ENCODE results near the gene SLC6A20. TPM values are rescaled to one million over a fixed set of nuclear protein-coding genes. Genes with fewer than 3 reads are reported as not detected.
"Not testable (repeated sequence)": the region's sequence is repeated elsewhere in the genome, so short reads cannot be mapped to it uniquely, and the experiment has no call there.

Gene SLC6A20
- total RNA-seq, 1 donor from 2014 or later, result 0.75 TPM

DNA sequence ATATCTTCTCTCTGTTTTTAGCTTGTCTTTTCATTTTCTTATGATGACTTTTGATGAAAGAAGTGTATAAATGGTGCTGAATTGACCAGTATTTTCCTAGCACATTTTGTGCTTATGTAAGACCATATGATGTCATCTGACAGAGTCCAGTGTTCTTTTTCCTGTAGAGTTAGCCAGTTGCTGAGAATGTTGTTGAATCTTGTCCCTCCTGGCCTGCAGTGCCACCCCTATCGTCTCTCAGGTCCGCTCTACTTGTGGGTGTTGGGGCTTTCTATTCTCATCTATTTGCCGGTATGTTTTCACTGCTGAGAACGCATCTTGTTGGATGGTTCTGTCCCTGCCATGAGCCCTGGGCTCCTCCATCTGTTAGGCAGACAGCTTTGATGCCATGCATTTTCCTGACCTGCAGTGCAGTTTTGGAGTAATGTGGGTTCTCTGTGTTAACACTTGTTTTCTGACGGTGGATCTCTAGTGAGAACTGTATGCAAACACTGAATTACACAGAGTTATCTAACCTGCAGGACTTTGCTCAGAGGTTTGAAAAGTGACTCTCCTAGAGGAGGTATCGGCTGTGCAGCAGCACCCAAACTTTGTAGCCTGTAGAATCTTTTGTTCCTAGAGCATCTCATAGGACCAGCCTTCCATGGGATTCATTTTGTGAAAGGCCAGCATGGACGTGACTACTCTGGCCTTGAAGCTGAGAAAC, 44.6 kb downstream of the SLC6A20 start:
- Histone ChIP-seq H3K4me3 (ENCODE audit: low read depth, low read length) (no peak overlapping the region), H3K27me3 (ENCODE audit: control insufficient read depth, insufficient read depth, low read length) (no peaks in the 10 kb centered on the region), H3K36me3 (ENCODE audit: control insufficient read depth, insufficient read depth, low read length) (no peaks in the 10 kb centered on the region)
- TF ChIP-seq, protein P1, sequence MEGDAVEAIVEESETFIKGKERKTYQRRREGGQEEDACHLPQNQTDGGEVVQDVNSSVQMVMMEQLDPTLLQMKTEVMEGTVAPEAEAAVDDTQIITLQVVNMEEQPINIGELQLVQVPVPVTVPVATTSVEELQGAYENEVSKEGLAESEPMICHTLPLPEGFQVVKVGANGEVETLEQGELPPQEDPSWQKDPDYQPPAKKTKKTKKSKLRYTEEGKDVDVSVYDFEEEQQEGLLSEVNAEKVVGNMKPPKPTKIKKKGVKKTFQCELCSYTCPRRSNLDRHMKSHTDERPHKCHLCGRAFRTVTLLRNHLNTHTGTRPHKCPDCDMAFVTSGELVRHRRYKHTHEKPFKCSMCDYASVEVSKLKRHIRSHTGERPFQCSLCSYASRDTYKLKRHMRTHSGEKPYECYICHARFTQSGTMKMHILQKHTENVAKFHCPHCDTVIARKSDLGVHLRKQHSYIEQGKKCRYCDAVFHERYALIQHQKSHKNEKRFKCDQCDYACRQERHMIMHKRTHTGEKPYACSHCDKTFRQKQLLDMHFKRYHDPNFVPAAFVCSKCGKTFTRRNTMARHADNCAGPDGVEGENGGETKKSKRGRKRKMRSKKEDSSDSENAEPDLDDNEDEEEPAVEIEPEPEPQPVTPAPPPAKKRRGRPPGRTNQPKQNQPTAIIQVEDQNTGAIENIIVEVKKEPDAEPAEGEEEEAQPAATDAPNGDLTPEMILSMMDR (IDR thresholded peaks at IDR 0.05; ENCODE audit: insufficient read depth, low read length, poor library complexity, severe bottlenecking), result no peak
- DNase-seq (ENCODE audit: low read depth), result no peak

GRCh38 chr3:45749880-45750279, 46.5 kb downstream of the SLC6A20 start:
- Histone ChIP-seq H3K27me3 (ENCODE audit: control insufficient read depth, insufficient read depth, low read length) (no peaks in the 10 kb centered on the region), H3K36me3 (ENCODE audit: control insufficient read depth, insufficient read depth, low read length) (no peaks in the 10 kb centered on the region), H3K4me3 (ENCODE audit: low read depth, low read length) (no peak overlapping the region)
- TF ChIP-seq, protein P1 (IDR thresholded peaks at IDR 0.05; ENCODE audit: insufficient read depth, low read length, poor library complexity, severe bottlenecking), result no peak
- DNase-seq (ENCODE audit: low read depth), result no peak

DNA sequence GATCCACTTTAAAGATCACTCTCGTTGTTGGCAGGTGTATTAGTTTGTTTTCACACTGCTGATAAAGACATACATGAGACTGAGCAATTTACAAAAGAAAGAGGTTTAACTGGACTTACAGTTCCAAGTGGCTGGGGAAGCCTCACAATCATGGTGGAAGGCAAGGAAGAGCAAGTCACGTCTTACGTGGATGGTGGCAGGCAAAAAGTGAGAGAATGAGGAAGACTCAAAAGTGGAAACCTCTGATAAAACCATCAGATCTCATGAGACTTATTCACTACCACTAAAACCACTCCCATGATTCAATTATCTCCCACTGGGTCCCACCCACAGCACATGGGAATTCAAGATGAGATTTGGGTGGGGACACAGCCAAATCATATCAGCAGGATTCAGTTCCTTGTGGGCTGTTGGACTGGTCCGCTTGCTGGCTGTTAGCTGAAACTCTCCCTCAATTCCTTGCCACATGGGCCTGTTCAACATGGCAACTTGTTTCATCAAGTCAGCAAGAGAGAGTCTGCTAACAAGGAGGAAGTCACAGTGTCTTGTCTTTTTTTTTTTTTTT, 47.2 kb downstream of the SLC6A20 start:
- DNase-seq (ENCODE audit: low read depth); H3K27me3 ChIP-seq (ENCODE audit: control insufficient read depth, insufficient read depth, low read length); H3K4me3 ChIP-seq (ENCODE audit: low read depth, low read length); H3K36me3 ChIP-seq (ENCODE audit: control insufficient read depth, insufficient read depth, low read length): not testable (repeated sequence)

DNA sequence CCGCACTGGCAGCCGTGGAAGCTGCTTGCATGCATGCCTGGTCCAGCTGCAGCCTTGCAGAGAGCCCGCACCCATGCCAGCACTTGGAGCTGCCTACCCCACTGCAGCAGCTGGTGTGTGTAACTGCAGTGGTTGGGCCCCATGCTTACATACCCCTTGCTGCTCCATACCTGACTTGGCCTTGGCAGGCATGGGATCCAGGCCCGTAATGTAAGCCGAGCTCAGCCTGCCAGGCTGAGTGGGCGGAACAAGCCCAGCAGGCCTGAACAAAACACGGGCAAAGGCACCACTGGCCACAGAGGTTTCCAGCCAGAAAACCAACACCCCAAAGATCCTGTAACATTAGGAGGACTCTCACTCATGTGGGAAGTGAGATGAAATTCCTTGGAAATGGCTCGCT, 48.3 kb downstream of the SLC6A20 start:
- DNase-seq (ENCODE audit: low read depth), result no peak
- Histone ChIP-seq H3K36me3 (ENCODE audit: control insufficient read depth, insufficient read depth, low read length) (no peaks in the 10 kb centered on the region), H3K27me3 (ENCODE audit: control insufficient read depth, insufficient read depth, low read length) (no peaks in the 10 kb centered on the region), H3K4me3 (ENCODE audit: low read depth, low read length) (no peak overlapping the region)
- TF ChIP-seq, protein P1 (IDR thresholded peaks at IDR 0.05; ENCODE audit: insufficient read depth, low read length, poor library complexity, severe bottlenecking), result no peak

DNA sequence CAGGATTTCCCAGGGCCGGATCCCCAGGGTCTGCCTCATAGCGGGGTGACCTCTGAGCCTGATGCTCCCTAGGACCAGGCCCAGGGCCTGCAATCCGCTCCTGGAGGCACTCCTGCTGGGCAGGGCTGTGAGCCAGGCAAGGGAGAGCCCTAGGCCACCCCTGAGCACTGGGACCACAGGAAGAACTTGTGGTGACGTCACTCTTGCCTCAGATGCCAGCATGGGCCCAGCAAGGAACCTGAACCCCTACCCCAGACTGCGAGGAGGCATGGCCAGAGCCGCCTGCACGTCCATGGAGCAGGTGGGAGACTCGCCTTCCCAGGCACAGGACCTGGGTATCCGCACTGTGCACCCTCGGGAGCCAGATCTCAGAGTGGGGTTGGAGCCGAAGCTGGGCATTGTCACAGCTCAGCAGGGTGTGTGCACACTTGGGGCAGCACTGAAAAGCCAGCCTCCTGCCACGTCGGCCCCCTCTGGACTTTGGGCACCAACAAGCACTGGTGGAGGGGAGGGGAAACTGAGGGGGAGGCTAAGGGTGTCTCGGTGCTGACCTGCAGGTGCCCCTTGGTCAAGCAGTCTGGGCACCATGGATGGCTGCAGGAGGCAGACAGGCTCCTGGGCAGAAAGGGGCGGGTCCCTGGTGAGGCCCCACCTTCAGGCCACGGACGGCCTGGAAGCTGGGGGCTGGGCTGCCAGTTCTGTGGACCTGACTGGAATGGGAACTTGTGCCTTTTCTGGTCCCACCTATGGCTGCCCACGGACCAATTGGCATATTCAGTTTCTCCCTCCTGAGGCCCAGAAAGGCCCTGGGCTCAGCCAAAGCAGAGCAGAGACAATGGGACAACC, 49.3 kb downstream of the SLC6A20 start:
- DNase-seq (ENCODE audit: low read depth), result no peak
- Histone ChIP-seq H3K36me3 (ENCODE audit: control insufficient read depth, insufficient read depth, low read length) (no peaks in the 10 kb centered on the region), H3K27me3 (ENCODE audit: control insufficient read depth, insufficient read depth, low read length) (no peaks in the 10 kb centered on the region), H3K4me3 (ENCODE audit: low read depth, low read length) (no peak overlapping the region)
- TF ChIP-seq, protein P1 (IDR thresholded peaks at IDR 0.05; ENCODE audit: insufficient read depth, low read length, poor library complexity, severe bottlenecking), result no peak

DNA sequence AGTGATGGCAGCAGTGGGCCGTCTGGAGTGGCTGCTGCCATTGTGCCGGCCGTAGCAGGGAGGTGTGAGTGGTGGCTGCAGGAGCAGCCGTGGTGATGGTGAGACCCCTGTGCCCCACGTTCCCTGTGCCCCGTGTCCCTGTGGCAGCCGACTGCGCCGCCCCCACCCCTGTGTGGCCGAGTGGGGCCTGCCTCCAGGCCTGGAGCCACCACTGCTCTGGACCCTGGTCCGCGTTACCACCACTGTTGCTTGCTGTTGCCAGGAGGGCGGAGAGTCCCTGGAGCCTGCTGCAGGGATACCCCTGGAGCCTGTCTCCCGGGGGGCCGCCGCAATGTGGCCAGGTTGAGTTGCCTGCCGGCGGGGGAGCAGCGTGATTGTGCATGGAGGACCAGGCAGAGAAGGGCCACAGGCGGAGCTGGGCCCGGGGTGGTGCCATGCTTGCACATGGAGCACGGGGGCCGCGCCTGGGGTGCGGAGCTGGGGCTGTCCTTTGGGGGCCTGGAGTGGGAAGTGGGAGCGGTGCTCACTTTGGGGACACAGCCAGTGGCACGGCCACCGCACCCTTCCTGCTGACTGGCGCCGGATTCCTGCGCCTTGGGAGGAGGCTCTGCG, 50.1 kb downstream of the SLC6A20 start:
- no peak for DNase-seq (ENCODE audit: low read depth)
- no peak overlapping the region for H3K4me3 ChIP-seq (ENCODE audit: low read depth, low read length)
- H3K36me3 ChIP-seq (ENCODE audit: control insufficient read depth, insufficient read depth, low read length), result no peaks in the 10 kb centered on the region
- no peaks in the 10 kb centered on the region for H3K27me3 ChIP-seq (ENCODE audit: control insufficient read depth, insufficient read depth, low read length)
- TF ChIP-seq, protein P1 (IDR thresholded peaks at IDR 0.05; ENCODE audit: insufficient read depth, low read length, poor library complexity, severe bottlenecking), result no peak
